Putamen (tissue), 1 donor: ENCODE results near the gene DOC2A.
"Not testable (repeated sequence)": the region's sequence is repeated elsewhere in the genome, so short reads cannot be mapped to it uniquely, and the experiment has no call there.

Experiments used
- DNase-seq: peaks from one replicate; pipeline ENCODE4 v3.0.0-alpha.2; 2016; ENCODE audit warnings: low spot score

DOC2A gene

GRCh38 chr16:29972992-29973383 lies 37.8 kb downstream of the DOC2A start:
- no peak for DNase-seq

DNA sequence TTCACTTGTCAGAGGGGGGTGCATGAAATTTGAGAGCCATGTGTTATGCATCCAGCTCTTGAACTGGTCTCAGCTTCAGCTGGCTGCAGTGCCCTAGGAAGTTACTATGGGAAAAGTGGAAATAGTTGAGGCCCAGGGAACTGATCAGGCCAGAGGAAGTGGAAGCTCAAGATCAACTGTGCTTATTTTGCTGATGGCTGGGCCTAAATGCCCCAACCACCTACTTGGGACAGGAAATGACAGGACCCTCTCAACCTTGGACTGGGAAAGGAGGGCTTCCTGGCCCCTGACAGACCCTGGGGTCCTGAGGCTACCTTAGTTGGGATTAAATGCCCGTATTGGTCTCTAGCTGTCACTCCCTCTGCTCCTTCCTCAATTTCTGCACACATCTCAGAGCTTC lies 38.3 kb downstream of the DOC2A start:
- DNase-seq: no peak

GRCh38 chr16:29971304-29971703 lies 39.5 kb downstream of the DOC2A start:
- no peak for DNase-seq

DNA sequence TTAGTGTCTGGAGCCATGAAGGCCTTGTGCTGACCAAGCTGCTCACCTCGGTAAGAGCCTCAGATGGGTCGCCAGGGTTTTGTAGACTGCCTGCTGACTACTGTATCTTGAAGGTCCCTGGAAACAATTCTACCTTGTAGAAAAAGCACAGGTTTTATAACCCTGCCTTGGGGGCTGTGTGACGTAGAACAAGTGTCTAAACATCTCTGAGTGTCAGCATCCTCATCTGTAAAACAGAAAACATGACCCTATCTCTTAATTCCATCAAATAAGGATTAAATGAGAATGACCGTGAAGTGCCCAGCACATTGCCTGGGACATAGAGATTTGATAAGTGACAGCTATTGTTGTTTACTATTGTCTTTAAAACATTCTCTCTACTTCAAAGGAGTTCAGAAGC lies 42.6 kb downstream of the DOC2A start:
- no peak for DNase-seq

DNA sequence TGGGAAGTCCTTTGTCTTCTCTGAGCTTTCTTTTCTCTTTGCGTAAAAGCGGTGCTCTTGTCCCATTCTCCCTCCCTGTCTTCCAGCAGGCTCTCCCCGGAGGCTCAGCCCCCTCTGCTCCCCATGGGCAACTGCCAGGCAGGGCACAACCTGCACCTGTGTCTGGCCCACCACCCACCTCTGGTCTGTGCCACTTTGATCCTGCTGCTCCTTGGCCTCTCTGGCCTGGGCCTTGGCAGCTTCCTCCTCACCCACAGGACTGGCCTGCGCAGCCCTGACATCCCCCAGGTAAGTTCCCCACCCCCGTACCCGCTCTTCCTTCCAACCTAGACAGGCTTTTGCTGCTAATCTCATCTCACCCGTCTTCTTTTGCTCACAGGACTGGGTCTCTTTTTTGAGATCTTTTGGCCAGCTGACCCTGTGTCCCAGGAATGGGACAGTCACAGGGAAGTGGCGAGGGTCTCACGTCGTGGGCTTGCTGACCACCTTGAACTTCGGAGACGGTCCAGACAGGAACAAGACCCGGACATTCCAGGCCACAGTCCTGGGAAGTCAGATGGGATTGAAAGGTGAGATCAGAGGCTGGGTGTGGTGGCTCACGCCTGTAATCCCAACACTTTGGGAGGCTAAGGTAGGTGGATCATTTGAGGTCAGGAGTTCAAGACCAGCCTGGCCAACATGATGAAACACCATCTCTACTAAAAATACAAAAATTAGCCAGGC lies 47.6 kb downstream of the DOC2A start:
- no peak for DNase-seq

- DNase-seq: no peak
These were observed 48.4 kb downstream of the DOC2A start for GRCh38 chr16:29962344-29962994.

GRCh38 chr16:29961479-29962343 lies 49.1 kb downstream of the DOC2A start, which contains the start of gene TMEM219:
TSS of gene TMEM219 (plus strand) at chr16:29962079. CDS start at chr16:29963144, 1,065 bp downstream.
- DNase-seq: peak; percentile 94

DNA sequence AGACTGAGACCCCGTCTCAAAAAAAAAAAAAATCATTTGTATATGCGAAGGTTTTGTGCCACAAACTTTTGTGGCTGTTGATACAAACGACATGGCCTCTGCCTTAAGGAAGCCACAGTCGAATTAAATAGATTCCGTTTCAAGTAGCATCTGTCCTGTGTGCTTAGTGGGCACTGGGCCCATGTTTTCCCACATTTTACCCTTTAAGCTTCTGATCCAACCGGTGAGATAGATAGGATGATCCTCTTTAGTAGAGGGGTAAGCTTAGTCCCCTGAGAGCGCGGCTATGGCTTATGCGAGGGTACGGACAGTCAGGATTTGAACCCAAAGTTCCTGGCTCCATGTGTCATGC lies 49.7 kb downstream of the DOC2A start:
- DNase-seq: no peak

DNA sequence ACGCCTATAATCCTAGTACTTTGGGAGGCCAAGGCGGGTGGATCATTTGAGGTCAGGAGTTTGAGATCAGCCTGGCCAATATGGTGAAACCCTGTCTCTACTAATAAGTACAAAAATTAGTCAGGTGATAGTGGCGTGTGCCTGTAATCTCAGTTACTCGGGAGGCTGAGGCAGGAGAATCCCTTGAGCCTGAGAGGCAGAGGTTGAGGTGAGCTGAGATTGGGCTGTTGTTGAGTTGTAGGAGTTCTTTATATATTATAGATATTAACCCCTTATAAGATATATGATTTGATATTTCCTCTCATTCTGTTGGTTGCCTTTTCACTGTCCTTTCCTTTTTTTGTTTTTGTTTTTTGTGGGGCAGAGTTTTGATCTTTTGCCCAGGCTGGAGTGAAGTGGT lies 51.0 kb downstream of the DOC2A start:
- not testable (repeated sequence) for DNase-seq

DNA sequence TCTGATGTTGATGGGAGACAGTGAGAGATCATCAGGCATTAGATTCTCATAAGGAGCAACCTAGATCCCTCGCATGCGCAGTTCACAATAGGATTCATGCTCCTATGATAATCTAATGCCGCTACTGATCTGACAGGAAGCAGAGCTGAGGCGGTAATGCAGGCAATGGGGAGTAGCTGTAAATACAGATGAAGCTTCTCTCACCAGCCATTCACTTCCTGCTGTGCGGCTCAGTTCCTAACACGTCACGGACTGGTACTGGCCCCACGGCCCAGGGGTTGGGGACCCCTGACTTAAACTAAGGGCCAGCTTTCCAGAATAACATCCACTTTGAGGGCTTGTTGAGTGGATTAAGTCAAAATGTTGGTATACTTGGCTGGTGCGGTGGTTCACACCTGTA lies 51.5 kb downstream of the DOC2A start:
- DNase-seq: no peak

DNA sequence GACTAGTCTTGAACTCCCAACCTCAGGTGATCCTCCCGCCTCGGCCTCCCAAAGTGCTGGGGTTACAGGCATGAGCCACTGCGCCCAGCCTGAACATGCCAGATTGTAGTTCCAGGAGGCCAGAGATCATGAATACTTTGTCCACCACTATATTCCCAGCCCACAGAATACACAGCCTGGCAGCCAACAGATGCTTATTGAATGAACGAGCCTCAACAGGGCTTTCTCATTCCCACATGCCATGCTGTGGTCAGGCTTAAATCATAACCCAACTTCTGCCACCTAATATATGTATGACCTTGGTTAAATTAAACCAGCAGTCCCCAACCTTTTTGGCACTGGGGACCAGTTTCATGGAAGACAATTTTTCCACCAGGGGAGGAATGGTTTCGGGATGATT lies 52.1 kb downstream of the DOC2A start:
- DNase-seq: no peak
